Measurements from ENCODE around the gene IQSEC2. TPM values are rescaled to one million over a fixed set of nuclear protein-coding genes. Genes with fewer than 3 reads are reported as not detected.

Gene IQSEC2
- total and polyA plus RNA-seq, 2 donors (not counting 1 experiment from before 2014, with no cell fraction given), result 0.58 to 0.94 TPM

DNA sequence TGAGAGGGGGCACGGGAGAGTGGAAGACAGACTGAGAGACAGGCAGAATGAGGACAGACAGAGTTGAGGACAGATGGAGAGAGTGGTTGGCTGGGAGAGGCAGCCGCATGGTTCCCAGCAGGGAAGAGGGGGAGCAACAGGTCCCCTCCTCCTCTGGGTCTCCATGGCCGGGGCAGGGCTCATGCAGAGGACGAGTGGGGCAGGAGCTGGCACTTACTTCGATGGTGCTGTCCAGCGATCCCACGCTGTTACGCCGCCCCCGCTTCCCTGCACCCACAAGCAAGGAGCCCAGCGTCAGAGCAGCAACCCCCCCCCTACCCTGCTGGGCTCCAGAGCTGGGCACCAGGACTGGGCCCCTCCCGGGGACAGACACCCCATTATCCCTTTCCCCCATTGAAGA lies 45.8 kb downstream of the IQSEC2 start:
- DNase-seq, result no peak
- TF ChIP-seq EZH2 (IDR thresholded peaks at IDR 0.05; ENCODE audit: borderline replicate concordance, insufficient read depth, low read depth, low read length, poor library complexity, severe bottlenecking), result no peak
- TF ChIP-seq, protein P1, sequence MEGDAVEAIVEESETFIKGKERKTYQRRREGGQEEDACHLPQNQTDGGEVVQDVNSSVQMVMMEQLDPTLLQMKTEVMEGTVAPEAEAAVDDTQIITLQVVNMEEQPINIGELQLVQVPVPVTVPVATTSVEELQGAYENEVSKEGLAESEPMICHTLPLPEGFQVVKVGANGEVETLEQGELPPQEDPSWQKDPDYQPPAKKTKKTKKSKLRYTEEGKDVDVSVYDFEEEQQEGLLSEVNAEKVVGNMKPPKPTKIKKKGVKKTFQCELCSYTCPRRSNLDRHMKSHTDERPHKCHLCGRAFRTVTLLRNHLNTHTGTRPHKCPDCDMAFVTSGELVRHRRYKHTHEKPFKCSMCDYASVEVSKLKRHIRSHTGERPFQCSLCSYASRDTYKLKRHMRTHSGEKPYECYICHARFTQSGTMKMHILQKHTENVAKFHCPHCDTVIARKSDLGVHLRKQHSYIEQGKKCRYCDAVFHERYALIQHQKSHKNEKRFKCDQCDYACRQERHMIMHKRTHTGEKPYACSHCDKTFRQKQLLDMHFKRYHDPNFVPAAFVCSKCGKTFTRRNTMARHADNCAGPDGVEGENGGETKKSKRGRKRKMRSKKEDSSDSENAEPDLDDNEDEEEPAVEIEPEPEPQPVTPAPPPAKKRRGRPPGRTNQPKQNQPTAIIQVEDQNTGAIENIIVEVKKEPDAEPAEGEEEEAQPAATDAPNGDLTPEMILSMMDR (IDR thresholded peaks at IDR 0.05), result no peak
- 83% methylated on average over 1 of the region's 12 CpGs for WGBS (ENCODE audit: insufficient coverage)
- no peaks in the 10 kb centered on the region for H3K27me3 ChIP-seq (replicated peaks in 1 of 4; ENCODE audit: control extremely low read depth in 1 of 4, control insufficient read depth in 3 of 4, insufficient read depth in 4 of 4, low read length in 3 of 4)
- H4K20me1 ChIP-seq (ENCODE audit: control insufficient read depth, insufficient read depth, low read length, poor library complexity, severe bottlenecking), result no peaks in the 10 kb centered on the region
- H3K4me2 ChIP-seq (replicated peaks; ENCODE audit: low read depth, low read length, poor library complexity, severe bottlenecking), result no peak overlapping the region
- H3K9ac ChIP-seq (ENCODE audit: low read length), result no peak overlapping the region
- H3K9me3 ChIP-seq (ENCODE audit: control extremely low read depth in 1 of 3, control insufficient read depth in 2 of 3, insufficient read depth in 1 of 3, low read length in 2 of 3), result no peaks in the 10 kb centered on the region
- H3K79me2 ChIP-seq (ENCODE audit: control insufficient read depth, insufficient read depth, low read length), result no peaks in the 10 kb centered on the region
- H3K4me3 ChIP-seq (ENCODE audit: control extremely low read depth in 1 of 5, extremely low read depth in 1 of 5, insufficient read depth in 1 of 5, low read depth in 2 of 5, low read length in 4 of 5), result no peak overlapping the region
- no peak overlapping the region for H3K4me3 Mint-ChIP-seq
- no peaks in the 10 kb centered on the region for H3K9me3 Mint-ChIP-seq (ENCODE audit: insufficient read depth)
- no peaks in the 10 kb centered on the region for H3K36me3 ChIP-seq (replicated peaks in 1 of 2; ENCODE audit: control extremely low read depth in 1 of 2, control insufficient read depth in 1 of 2, extremely low read depth in 1 of 2, insufficient read depth in 2 of 2, low read length in 1 of 2)
- no peak for ATAC-seq (ENCODE audit: low read depth)
- intact Hi-C loops (cut with micrococcal nuclease), result no loop called here
- POLR2A ChIA-PET, result no interaction called here
- H3K4me1 ChIP-seq (ENCODE audit: control insufficient read depth in 2 of 2, insufficient read depth in 2 of 2, low read length in 2 of 2), result no peaks in the 10 kb centered on the region
- CTCF ChIA-PET, result no interaction called here
- no peaks in the 10 kb centered on the region for H3K27me3 Mint-ChIP-seq
- H3K4me1 Mint-ChIP-seq, result no peaks in the 10 kb centered on the region
- no peak overlapping the region for H3K27ac ChIP-seq (ENCODE audit: low read length in 2 of 2)
- H2AFZ ChIP-seq (ENCODE audit: insufficient read depth, low read depth, low read length, poor library complexity, severe bottlenecking), result no peak overlapping the region
- no peak overlapping the region for H3K27ac Mint-ChIP-seq

DNA sequence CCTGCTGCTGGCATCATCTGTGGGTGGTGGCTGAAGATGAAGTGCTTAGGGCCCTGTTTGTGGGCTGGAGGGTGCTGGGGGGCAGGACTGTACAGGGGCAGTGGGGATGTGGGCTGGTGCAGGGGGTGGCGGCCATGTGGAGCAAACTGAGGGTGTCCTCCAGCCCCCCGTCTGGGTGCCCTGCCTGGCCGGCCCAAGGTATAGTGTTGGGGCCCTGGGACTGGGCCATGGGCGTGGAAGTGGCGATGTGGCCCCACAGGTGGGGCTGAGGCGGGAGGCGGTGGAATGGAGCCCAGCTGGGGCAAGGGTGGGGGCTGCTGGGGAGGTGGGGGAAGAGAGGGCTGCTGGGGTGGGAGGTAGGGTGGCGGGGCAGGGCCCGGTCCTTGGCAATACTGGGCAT lies 46.9 kb downstream of the IQSEC2 start:
- Mint-ChIP-seq H3K4me3 (no peak overlapping the region), H3K27me3 (no peaks in the 10 kb centered on the region), H3K9me3 (ENCODE audit: insufficient read depth) (no peaks in the 10 kb centered on the region), H3K27ac (no peak overlapping the region), H3K4me1 (no peaks in the 10 kb centered on the region)
- POLR2A ChIA-PET, result no interaction called here
- Histone ChIP-seq H3K79me2 (ENCODE audit: control insufficient read depth, insufficient read depth, low read length) (no peaks in the 10 kb centered on the region), H3K9me3 (ENCODE audit: control extremely low read depth in 1 of 3, control insufficient read depth in 2 of 3, insufficient read depth in 1 of 3, low read length in 2 of 3) (no peaks in the 10 kb centered on the region), H4K20me1 (ENCODE audit: control insufficient read depth, insufficient read depth, low read length, poor library complexity, severe bottlenecking) (no peaks in the 10 kb centered on the region), H3K27me3 (replicated peaks in 1 of 4; ENCODE audit: control extremely low read depth in 1 of 4, control insufficient read depth in 3 of 4, insufficient read depth in 4 of 4, low read length in 3 of 4) (no peaks in the 10 kb centered on the region), H2AFZ (ENCODE audit: insufficient read depth, low read depth, low read length, poor library complexity, severe bottlenecking) (no peak overlapping the region), H3K9ac (ENCODE audit: low read length) (no peak overlapping the region), H3K4me1 (ENCODE audit: control insufficient read depth in 2 of 2, insufficient read depth in 2 of 2, low read length in 2 of 2) (no peaks in the 10 kb centered on the region), H3K4me2 (replicated peaks; ENCODE audit: low read depth, low read length, poor library complexity, severe bottlenecking) (no peak overlapping the region), H3K27ac (ENCODE audit: low read length in 2 of 2) (no peak overlapping the region), H3K36me3 (replicated peaks in 1 of 2; ENCODE audit: control extremely low read depth in 1 of 2, control insufficient read depth in 1 of 2, extremely low read depth in 1 of 2, insufficient read depth in 2 of 2, low read length in 1 of 2) (no peaks in the 10 kb centered on the region), H3K4me3 (ENCODE audit: control extremely low read depth in 1 of 5, extremely low read depth in 1 of 5, insufficient read depth in 1 of 5, low read depth in 2 of 5, low read length in 4 of 5) (no peak overlapping the region)
- TF ChIP-seq, protein P1 (IDR thresholded peaks at IDR 0.05), result no peak
- TF ChIP-seq EZH2 (IDR thresholded peaks at IDR 0.05; ENCODE audit: borderline replicate concordance, insufficient read depth, low read depth, low read length, poor library complexity, severe bottlenecking), result no peak
- ATAC-seq (ENCODE audit: low read depth), result no peak
- WGBS (ENCODE audit: insufficient coverage), result 100% methylated on average over 1 of the region's 9 CpGs
- intact Hi-C loops (cut with micrococcal nuclease), result no loop called here
- CTCF ChIA-PET, result no interaction called here
- DNase-seq, result no peak
